SKM-1 treated with dmso at 0.1 percent for 144 hours (cell line): ENCODE data around the gene PLK3.

ENCODE experiments used
- DNase-seq: peaks from one replicate; lab custom pipeline; 2025; ENCODE audit not compliant: unreplicated experiment; lab: John Stamatoyannopoulos, UW

The PLK3 gene

DNA sequence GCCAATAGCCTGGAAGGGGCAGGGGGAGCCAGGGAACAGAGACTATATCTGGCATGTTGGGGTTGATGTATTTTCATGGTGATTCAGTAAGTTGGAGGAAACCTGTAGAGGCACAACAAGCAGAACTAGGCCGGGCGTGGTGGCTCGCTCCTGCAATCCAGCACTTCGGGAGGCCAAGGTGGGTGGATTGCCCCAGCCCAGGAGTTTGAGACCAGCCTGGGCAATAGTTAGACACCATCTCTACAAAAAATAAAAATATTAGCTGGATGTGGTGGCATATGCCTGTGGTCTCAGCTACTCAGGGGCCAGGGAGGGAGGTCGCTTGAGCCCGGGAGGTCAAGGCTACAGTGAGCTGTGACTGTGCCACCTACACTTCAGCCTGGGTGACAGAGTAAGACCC is 53.0 kb downstream of the PLK3 start:
- no peak for DNase-seq

DNA sequence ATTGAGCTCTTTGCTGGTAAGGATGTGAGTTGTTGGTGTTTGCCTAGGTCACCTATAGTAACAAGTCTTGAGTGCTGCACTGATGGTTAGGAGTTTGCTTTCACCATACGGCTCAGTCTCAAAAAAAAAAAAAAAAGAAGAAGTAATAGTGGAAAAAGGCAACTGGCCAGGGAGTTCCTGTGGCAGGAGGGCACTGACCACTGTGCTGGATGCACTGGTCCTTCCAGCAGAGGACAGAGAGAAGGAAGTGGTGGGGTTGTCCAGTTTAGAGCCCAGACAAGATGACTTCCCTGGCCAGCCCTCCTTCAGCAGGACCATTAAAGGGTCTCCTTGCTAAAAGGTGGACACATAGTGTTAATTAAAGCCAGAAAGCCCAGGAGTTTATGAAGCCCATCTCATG is 54.8 kb downstream of the PLK3 start:
- DNase-seq = no peak
